Trophoblast cell (in vitro differentiated cells and primary cell): ENCODE measurements around the gene PAM. TPM values are rescaled to one million over a fixed set of nuclear protein-coding genes. Genes with fewer than 3 reads are reported as not detected.

Experiments
- DNase-seq, 2 donors: peaks; one replicate each; pipeline ENCODE4 v3.0.0-alpha.2; 2016
- H2AFZ ChIP-seq: 2 replicates; pipeline ENCODE4 v1.6.1; 2013; ENCODE audit warnings: low read length, moderate library complexity, mild to moderate bottlenecking; ENCODE audit not compliant: insufficient read depth, poor library complexity
- H2AK5ac ChIP-seq: 2 replicates; pipeline ENCODE4 v1.6.1; 2013; ENCODE audit warnings: mild to moderate bottlenecking, low read length
- H2BK120ac ChIP-seq: 2 replicates; pipeline ENCODE4 v1.6.1; 2013; ENCODE audit warnings: low read length, mild to moderate bottlenecking, moderate library complexity; ENCODE audit not compliant: insufficient read depth, poor library complexity
- H2BK12ac ChIP-seq: 2 replicates; pipeline ENCODE4 v1.6.1; 2013; ENCODE audit warnings: mild to moderate bottlenecking, low read length, moderate library complexity
- H2BK5ac ChIP-seq: 2 replicates; pipeline ENCODE4 v1.6.1; 2013; ENCODE audit warnings: low read length, low read depth, moderate library complexity, mild to moderate bottlenecking; ENCODE audit not compliant: poor library complexity
- H3K14ac ChIP-seq: 2 replicates; pipeline ENCODE4 v1.6.1; 2013; ENCODE audit warnings: mild to moderate bottlenecking, low read length
- H3K18ac ChIP-seq: 2 replicates; pipeline ENCODE4 v1.6.1; 2013; ENCODE audit warnings: mild to moderate bottlenecking, low read length
- H3K23ac ChIP-seq: 2 replicates; pipeline ENCODE4 v1.6.1; 2013; ENCODE audit warnings: low read length
- H3K27ac ChIP-seq: 2 replicates; pipeline ENCODE4 v1.5.1; 2013; ENCODE audit warnings: low read depth, mild to moderate bottlenecking, inconsistent platforms, low read length, moderate library complexity
- H3K27me3 ChIP-seq: 2 replicates; pipeline ENCODE4 v1.6.1; 2013; ENCODE audit warnings: inconsistent platforms, mild to moderate bottlenecking, low read length, moderate library complexity; ENCODE audit not compliant: insufficient read depth
- H3K36me3 ChIP-seq, 2 experiments: 1 replicate in 1 of 2; 2 replicates in 1 of 2; pipeline ENCODE4 v1.6.1; 2013; ENCODE audit warnings: low read length in 2 of 2, mild to moderate bottlenecking in 2 of 2, moderate library complexity in 1 of 2; ENCODE audit not compliant: insufficient read depth in 2 of 2, control insufficient read depth in 1 of 2
- H3K4ac ChIP-seq: 2 replicates; pipeline ENCODE4 v1.6.1; 2013; ENCODE audit warnings: low read depth, mild to moderate bottlenecking, low read length, moderate library complexity
- H3K4me1 ChIP-seq, 2 experiments: 1 replicate in 1 of 2; 2 replicates in 1 of 2; pipeline ENCODE4 v1.6.1; 2013; ENCODE audit warnings: low read length in 2 of 2, mild to moderate bottlenecking in 2 of 2, moderate library complexity in 1 of 2; ENCODE audit not compliant: insufficient read depth in 2 of 2, control insufficient read depth in 1 of 2
- H3K4me2 ChIP-seq: 2 replicates; pipeline ENCODE4 v1.6.1; 2013; ENCODE audit warnings: inconsistent platforms, mild to moderate bottlenecking, low read length, moderate library complexity
- H3K4me3 ChIP-seq: 2 replicates; pipeline ENCODE4 v1.5.1; 2013; ENCODE audit warnings: mild to moderate bottlenecking, low read depth, low read length, inconsistent platforms
- H3K79me1 ChIP-seq: one replicate; pipeline ENCODE4 v1.6.1; 2013; ENCODE audit warnings: low read length
- H3K79me2 ChIP-seq: 2 replicates; pipeline ENCODE4 v1.6.1; 2013; ENCODE audit warnings: low read length, mild to moderate bottlenecking; ENCODE audit not compliant: control insufficient read depth, insufficient read depth, poor library complexity
- H3K9ac ChIP-seq: 2 replicates; pipeline ENCODE4 v1.6.1; 2013; ENCODE audit warnings: mild to moderate bottlenecking, low read length
- H3K9me3 ChIP-seq: 2 replicates; pipeline ENCODE4 v1.6.1; 2013; ENCODE audit warnings: low read depth, mild to moderate bottlenecking, control low read depth, inconsistent platforms, low read length; ENCODE audit not compliant: insufficient read depth
- H4K12ac ChIP-seq: 2 replicates; pipeline ENCODE4 v1.6.1; 2013; ENCODE audit warnings: low read depth, mild to moderate bottlenecking, low read length, moderate library complexity
- H4K8ac ChIP-seq: 2 replicates; pipeline ENCODE4 v1.6.1; 2013; ENCODE audit warnings: low read depth, mild to moderate bottlenecking, low read length, moderate library complexity
- H4K91ac ChIP-seq: one replicate; pipeline ENCODE4 v1.6.1; 2013; ENCODE audit warnings: low read depth, mild to moderate bottlenecking, low read length, moderate library complexity
- WGBS: extraction: QIAGEN DNeasy Blood & Tissue Kit; methylation state at CpG from one replicate; pipeline ENCODE4 v1.1.7; 2013; ENCODE audit warnings: missing lambda C conversion rate; ENCODE audit not compliant: insufficient read length, insufficient coverage; ENCODE audit errors: extremely low coverage; 5-methylcytosine and 5-hydroxymethylcytosine counted together
- polyA plus RNA-seq: library from polyadenylated mRNA; stranded (reverse); fragments of 200-250 nt; gene quantifications from 2 replicates; pipeline ENCODE4 v1.2.3, GENCODE V29; 2013

PAM gene
- polyA plus RNA-seq = 139 and 142 TPM in 2 replicates

- no CpG with 5 or more reads among the region's 65 CpGs for WGBS
- Histone ChIP-seq H3K9ac (peak within 1 kb of the TSS; percentile 64), H4K12ac (peak within 1 kb of the TSS; percentile 55), H3K27me3 (peaks cover 7% of the 10 kb centered on the region), H3K27ac (peak within 1 kb of the TSS; percentile 41), H2BK12ac (peak within 1 kb of the TSS; percentile 1), H3K79me1 (peaks cover 9% of the 10 kb centered on the region), H3K4me1 (peaks cover 0 to 6% of the 10 kb centered on the region in 2 experiments), H3K4ac (peak within 1 kb of the TSS; percentile 3), H3K14ac (peak within 1 kb of the TSS; percentile 52), H2BK5ac (peak within 1 kb of the TSS; percentile 49), H3K36me3 (no peaks in the 10 kb centered on the region), H3K4me2 (peak within 1 kb of the TSS; percentile 99), H4K91ac (peak within 1 kb of the TSS; percentile 74), H2AK5ac (peak within 1 kb of the TSS; percentile 2), H4K8ac (peak within 1 kb of the TSS; percentile 63), H3K9me3 (no peaks in the 10 kb centered on the region), H3K4me3 (peak within 1 kb of the TSS; percentile 80), H2BK120ac (peak within 1 kb of the TSS; percentile 21), H3K18ac (peak within 1 kb of the TSS; percentile 89), H2AFZ (peak within 1 kb of the TSS; percentile 68), H3K79me2 (peaks cover 6% of the 10 kb centered on the region), H3K23ac (no peak within 1 kb of the TSS)
- peak; percentile 72 to 81 for DNase-seq
These were observed at the start of gene PAM for GRCh38 chr5:102754767-102755431. TSS of gene PAM (plus strand) at chr5:102755305. CDS start at chr5:102866196, 110,891 bp downstream.

GRCh38 chr5:102711525-102712385 lies 43.4 kb upstream of the PAM start:
- Histone ChIP-seq H3K23ac (no peak overlapping the region), H2BK12ac (no peak overlapping the region), H3K14ac (no peak overlapping the region), H3K27ac (no peak overlapping the region), H2AK5ac (no peak overlapping the region), H3K18ac (no peak overlapping the region), H3K4ac (no peak overlapping the region), H4K8ac (no peak overlapping the region), H3K4me1 (no peaks in the 10 kb centered on the region), H2BK5ac (no peak overlapping the region), H4K12ac (no peak overlapping the region), H2BK120ac (no peak overlapping the region), H2AFZ (no peak overlapping the region), H3K4me3 (no peak overlapping the region), H3K79me1 (no peaks in the 10 kb centered on the region), H3K9ac (no peak overlapping the region), H3K9me3 (no peaks in the 10 kb centered on the region), H3K4me2 (no peak overlapping the region), H4K91ac (no peak overlapping the region), H3K79me2 (no peaks in the 10 kb centered on the region), H3K27me3 (no peaks in the 10 kb centered on the region), H3K36me3 (no peaks in the 10 kb centered on the region)
- DNase-seq = peak; percentile 68 to 98
- no CpG with 5 or more reads among the region's 8 CpGs for WGBS

GRCh38 chr5:102713278-102713677 lies 41.8 kb upstream of the PAM start:
- Histone ChIP-seq H3K9ac (no peak overlapping the region), H4K91ac (no peak overlapping the region), H3K23ac (no peak overlapping the region), H2AK5ac (no peak overlapping the region), H4K12ac (no peak overlapping the region), H3K27me3 (no peaks in the 10 kb centered on the region), H3K36me3 (no peaks in the 10 kb centered on the region), H3K18ac (no peak overlapping the region), H3K4ac (no peak overlapping the region), H4K8ac (no peak overlapping the region), H3K79me2 (no peaks in the 10 kb centered on the region), H3K27ac (no peak overlapping the region), H3K4me2 (no peak overlapping the region), H3K79me1 (no peaks in the 10 kb centered on the region), H2BK120ac (no peak overlapping the region), H3K9me3 (no peaks in the 10 kb centered on the region), H2AFZ (no peak overlapping the region), H2BK12ac (no peak overlapping the region), H3K4me1 (no peaks in the 10 kb centered on the region), H2BK5ac (no peak overlapping the region), H3K14ac (no peak overlapping the region), H3K4me3 (no peak overlapping the region)
- no CpG with 5 or more reads among the region's 2 CpGs for WGBS
- DNase-seq = no peak

GRCh38 chr5:102713682-102714231 lies 41.3 kb upstream of the PAM start:
- WGBS = no CpG with 5 or more reads among the region's 6 CpGs
- H3K4me3 ChIP-seq = no peak overlapping the region
- H4K8ac ChIP-seq = no peak overlapping the region
- H2BK120ac ChIP-seq = no peak overlapping the region
- H3K14ac ChIP-seq = no peak overlapping the region
- no peaks in the 10 kb centered on the region for H3K36me3 ChIP-seq
- H3K18ac ChIP-seq = no peak overlapping the region
- H3K23ac ChIP-seq = no peak overlapping the region
- no peak overlapping the region for H2BK5ac ChIP-seq
- H3K4me2 ChIP-seq = no peak overlapping the region
- H3K9ac ChIP-seq = no peak overlapping the region
- no peaks in the 10 kb centered on the region for H3K79me2 ChIP-seq
- H3K27me3 ChIP-seq = no peaks in the 10 kb centered on the region
- H3K79me1 ChIP-seq = no peaks in the 10 kb centered on the region
- no peak overlapping the region for H3K4ac ChIP-seq
- no peak overlapping the region for H2AK5ac ChIP-seq
- no peak overlapping the region for H3K27ac ChIP-seq
- no peak overlapping the region for H4K91ac ChIP-seq
- H3K4me1 ChIP-seq = no peaks in the 10 kb centered on the region
- H4K12ac ChIP-seq = no peak overlapping the region
- DNase-seq = no peak
- H2BK12ac ChIP-seq = no peak overlapping the region
- no peaks in the 10 kb centered on the region for H3K9me3 ChIP-seq
- H2AFZ ChIP-seq = no peak overlapping the region
